GM21447 (cell line): ENCODE data around the gene TMEM89.
A peak's percentile ranks its signal among the peaks of the same experiment; 100 is the strongest.

Source experiments
- ATAC-seq: cut with Tn5 transposase; IDR thresholded peaks from one replicate; pipeline ENCODE4 v1.9.1; 2021; ENCODE audit not compliant: unreplicated experiment

The TMEM89 gene

GRCh38 chr3:48642605-48643004 is 21.0 kb upstream of the TMEM89 start:
- ATAC-seq = no peak

GRCh38 chr3:48641396-48641795 is 19.8 kb upstream of the TMEM89 start:
- no peak for ATAC-seq

- ATAC-seq = no peak
Measured at GRCh38 chr3:48639944-48640606, 18.5 kb upstream of the TMEM89 start.

DNA sequence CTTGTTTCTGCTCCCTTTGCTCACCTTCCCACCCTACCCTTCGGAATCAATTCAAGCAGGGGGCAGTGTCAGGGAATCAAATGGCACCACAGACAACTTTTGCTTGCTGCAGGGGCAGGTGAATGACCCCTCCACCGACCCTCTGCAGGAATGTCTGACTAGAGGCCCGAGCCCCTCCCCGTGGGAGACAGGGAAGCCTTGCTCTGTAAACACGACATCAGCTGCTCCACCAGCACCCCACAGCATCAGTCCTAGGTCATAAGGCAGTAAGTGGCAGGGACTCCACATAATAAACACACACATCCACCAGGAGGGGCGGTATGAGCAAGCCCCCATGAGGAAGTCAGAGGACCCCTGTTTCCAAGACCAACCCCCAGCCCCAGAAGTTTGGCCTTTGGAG is 15.7 kb upstream of the TMEM89 start:
- ATAC-seq = no peak

GRCh38 chr3:48636149-48636655 is 14.6 kb upstream of the TMEM89 start:
- no peak for ATAC-seq

DNA sequence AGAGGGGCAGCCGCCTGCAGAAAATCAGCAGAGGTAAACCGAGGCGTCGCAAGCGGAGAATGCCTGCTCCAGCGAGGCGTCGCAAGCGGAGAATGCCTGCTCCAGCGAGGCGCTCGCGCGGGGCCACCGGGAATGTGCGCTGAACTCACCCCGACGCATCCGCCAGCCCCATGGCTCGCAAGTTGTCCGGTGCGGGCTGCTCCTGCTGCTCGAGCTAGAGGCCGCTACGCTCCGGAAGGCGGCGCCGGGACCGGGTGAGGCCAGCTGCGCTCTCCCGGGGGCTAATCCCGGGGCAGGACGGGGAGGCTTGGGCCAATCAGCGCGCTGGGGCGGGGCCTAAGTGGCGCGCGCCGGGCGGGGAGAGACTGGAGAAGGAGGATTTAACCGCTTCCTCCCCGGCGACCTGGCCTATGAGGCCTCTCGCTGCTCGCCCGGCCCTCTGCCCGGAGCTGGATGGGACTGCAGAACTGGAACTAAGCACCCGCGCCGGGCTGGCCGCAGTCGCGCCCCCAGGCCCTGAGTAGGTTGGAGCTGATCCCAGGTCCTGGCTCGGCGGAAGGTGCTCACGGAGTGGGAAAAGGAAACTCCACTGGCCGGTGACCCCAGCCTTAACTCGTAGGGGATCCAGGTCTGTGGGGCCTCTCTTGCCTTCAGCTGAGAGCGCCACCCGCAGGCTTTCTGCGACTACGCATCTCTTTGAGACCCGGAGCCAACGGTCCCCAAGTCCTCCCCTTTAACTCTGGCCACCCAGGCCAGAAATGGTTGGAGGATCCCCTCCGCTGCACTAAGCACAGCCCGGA is 13.9 kb upstream of the TMEM89 start, which contains the start of gene SLC26A6:
SLC26A6 (minus strand) TSS at position 240 of the 800 bp plus-strand sequence; CDS start at position 172, 68 bp downstream.
- peak; percentile 84 for ATAC-seq

GRCh38 chr3:48634661-48635221 is 13.2 kb upstream of the TMEM89 start:
- ATAC-seq = no peak

GRCh38 chr3:48633743-48634142 is 12.2 kb upstream of the TMEM89 start:
- no peak for ATAC-seq

GRCh38 chr3:48633256-48633655 is 11.7 kb upstream of the TMEM89 start:
- ATAC-seq = no peak

DNA sequence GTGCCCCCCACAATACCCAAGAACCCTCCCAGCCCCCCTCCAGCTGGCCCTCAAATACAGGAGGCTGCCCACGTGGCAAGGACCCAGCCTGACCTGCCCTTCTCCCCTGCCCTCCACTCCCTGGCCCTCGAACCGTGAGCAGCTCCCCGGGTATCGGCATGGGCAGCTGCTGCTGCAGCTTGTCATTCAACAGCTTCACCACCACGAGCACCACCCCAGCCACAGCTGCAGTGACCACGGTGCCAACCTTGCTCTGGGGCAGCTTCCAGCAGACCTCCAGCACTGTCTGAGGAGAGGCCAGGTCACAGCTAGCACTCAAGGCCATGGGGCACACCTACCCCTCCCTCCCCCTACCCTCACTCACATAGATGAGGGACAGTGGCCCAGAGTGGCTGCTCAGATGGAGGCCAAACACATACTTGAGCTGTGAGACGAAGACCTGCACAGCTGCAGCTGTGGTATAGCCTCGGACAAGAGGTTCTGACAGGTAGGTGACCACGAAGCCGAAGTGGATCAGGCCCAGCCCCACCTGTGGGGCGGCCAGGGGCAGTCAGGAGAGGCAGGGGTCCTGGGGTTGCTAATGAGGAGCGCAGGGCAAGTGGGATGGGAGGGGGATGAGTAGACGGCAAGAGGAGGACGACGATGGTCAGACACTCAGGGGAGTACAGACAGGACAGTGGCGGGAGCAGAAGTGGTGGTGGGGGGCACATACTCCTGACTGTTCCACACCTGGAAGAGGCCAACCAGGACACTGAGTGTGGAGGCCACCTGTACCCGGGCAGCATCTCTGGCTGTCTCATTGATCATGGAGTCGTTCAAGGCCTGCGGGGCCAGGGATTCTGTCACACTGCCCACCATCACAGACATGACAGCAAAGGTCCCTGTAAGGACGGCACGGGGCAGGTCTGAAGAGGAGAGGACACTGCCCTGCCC is 10.2 kb upstream of the TMEM89 start:
- ATAC-seq = no peak

DNA sequence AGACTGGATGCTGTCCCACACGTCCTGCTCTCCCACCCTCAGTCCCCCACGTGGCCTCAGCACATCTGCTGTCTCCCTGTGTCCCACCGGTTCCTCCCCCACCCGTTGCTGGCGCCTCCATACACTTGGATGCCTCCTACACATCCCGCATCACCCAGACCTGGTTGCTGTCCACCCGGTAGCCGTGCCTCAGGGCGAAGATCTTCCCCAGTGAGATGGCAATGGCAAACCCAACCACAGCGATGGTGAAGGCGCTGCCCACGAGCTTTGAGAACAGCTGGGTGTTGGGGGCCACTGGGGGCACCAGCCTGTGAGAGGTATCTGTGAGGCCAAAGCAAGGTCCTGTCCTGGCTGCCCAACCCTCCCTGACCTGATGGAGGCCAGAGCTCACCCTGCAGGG is 9.3 kb upstream of the TMEM89 start:
- ATAC-seq = no peak

DNA sequence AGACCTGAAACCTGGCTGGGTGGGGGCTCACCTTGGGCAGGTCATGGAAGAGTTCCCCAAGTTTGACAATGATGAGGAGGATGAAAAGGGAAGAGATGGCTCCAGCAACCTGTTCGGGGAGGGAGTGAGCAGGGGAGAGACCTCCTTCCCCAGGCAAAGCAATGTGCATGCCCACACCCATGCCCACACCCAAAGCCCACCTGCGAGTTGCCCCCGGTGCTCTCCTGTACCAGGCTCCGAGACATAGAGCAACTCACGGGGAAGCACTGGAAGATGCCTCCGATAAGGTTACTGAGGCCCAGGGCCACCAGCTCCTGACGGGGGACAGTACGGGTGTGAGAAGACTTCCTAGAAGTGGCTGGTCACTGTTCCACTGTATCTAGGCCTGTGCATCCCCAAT is 8.8 kb upstream of the TMEM89 start:
- no peak for ATAC-seq

DNA sequence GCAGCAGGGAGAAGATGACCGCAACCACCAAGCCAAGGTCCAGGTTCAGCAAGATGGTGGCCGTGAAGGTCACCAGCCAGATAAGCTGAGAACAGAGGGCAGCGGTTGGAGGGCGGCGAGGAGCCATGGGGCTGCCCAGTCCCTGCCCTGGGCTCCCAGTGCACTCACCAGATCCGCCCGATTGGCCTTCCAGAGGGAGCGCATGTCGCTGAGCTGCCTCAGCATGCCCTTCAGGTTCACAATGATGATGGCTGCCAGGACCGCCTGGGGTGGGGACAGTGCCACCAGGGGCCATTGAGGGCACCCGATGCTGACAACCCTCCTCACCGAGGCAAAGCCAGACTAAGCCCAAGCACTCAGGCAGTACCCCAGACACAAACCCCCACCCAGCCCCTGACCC is 8.3 kb upstream of the TMEM89 start:
- no peak for ATAC-seq

DNA sequence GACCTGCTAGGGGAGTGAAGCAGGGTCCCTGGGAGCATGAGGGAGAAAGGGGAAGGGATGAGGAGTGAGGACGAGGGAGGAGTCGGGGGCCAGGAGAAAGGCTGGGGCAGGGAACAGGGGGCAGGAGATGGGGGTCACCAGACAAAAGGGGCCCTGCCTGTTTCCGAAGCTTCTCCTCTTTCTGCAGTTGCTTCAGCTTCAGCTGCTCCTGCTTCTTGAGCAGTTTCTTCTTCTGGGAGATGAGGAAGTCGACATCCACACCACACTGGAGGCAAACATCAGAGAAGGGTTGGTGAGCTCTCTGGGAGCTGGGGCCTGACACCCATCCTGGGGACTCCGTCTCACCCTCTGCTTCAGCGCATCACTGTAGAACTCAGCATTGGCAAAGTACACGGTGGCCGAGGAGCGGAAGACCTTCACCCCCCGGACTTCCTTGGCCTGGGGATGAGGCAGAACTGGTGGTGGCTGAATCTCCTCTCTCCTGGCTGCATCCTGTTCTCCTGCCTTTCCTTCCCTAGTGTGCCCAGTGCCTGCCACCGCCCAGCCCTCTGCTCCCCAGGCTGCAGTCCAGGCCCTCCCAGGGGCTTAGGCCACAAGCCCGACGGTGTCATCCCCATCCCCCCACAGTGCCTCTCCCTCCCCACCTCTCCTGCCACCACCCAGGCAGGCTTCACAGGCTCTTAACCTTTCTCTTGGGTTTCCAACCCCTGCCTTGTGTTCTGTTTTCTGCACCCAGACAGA is 6.9 kb upstream of the TMEM89 start:
- ATAC-seq = no peak

- no peak for ATAC-seq
Measured at GRCh38 chr3:48625600-48625999, 4.0 kb upstream of the TMEM89 start.

DNA sequence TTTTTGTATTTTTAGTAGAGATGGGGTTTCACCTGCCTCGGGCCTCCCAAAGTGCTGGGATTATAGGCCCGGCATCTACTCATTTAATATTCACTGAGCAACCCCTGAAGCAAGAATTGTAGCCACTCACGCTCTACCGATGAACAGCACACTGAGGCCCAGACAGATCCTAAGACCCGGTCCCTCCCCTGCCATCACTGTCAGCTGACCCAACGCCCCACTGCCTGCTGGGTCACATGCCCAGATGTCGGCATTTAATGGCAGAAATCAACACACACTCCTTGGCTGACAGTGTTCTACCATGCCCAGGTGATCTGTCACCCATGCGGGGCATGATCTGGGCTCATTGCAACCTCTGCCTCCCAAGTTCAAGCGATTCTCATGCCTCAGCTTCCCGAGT is 3.2 kb upstream of the TMEM89 start:
- ATAC-seq = no peak

DNA sequence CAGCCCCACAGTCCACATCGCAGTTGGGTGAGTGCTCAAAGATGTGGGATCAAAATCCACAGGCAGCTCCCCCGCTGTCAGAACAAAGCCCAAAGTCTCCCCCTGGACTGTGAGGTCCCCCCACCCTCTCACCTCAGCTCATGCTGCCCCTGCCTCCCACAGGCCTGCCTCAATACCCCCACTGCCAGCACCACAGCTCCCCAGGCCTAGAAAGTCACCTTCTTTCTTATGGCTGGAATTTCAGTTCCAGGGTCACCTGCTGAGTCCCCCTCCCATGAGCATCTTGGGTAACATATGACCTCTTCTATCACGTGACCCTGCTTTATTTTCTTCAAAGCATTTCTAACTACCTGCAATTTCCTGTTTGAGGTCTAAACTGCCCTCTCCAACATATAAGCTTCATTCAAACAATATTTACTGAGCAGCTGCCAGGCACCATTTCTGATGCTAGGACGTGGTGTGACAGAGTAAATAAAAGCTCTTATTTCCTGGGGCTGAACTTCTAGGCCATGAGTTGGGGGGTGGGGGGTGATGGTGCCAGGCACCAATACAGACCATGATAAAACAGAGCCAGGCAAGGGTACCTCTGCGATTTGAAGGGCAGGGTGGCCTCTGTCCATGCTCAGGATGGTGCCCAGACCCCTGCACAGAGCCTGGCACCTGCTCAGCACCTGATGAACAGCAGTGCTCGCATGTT is 2.4 kb upstream of the TMEM89 start:
- ATAC-seq = no peak

- no peak for ATAC-seq
Measured at GRCh38 chr3:48619541-48620524, 1.7 kb downstream of the TMEM89 start.
